Neural progenitor cell (in vitro differentiated cells): ENCODE measurements around the gene UGGT1. TPM values are rescaled to one million over a fixed set of nuclear protein-coding genes. Genes with fewer than 3 reads are reported as not detected.

Experiments used
- DNase-seq: peaks from one replicate; pipeline ENCODE4 v3.0.0-alpha.2; 2016; ENCODE audit warnings: low spot score
- H2AFZ ChIP-seq: fragments of 200-600 bp; sonication (generic); replicated peaks from 2 replicates; pipeline ENCODE4 v1.6.1; 2016; ENCODE audit warnings: antibody characterized with exemption
- H3F3A ChIP-seq: fragments of 200-600 bp; sonication (generic); 2 replicates; pipeline ENCODE4 v1.6.1; 2016; ENCODE audit warnings: antibody characterized with exemption, low read depth
- H3K27ac ChIP-seq: fragments of 200-600 bp; sonication (generic); 2 replicates; pipeline ENCODE4 v1.5.1; 2016; ENCODE audit warnings: mild to moderate bottlenecking
- H3K27me3 ChIP-seq: fragments of 200-600 bp; sonication (generic); 2 replicates; pipeline ENCODE4 v1.6.1; 2016; ENCODE audit warnings: mild to moderate bottlenecking, moderate library complexity
- H3K36me3 ChIP-seq: fragments of 200-600 bp; sonication (generic); 2 replicates; pipeline ENCODE4 v1.5.1; 2016
- H3K4me1 ChIP-seq: fragments of 200-600 bp; sonication (generic); 2 replicates; pipeline ENCODE4 v1.6.1; 2016; ENCODE audit warnings: mixed run types
- H3K4me2 ChIP-seq: fragments of 200-600 bp; sonication (generic); 2 replicates; pipeline ENCODE4 v1.6.1; 2016
- H3K4me3 ChIP-seq: fragments of 200-600 bp; sonication (generic); 2 replicates; pipeline ENCODE4 v1.5.1; 2016
- H3K79me2 ChIP-seq: fragments of 200-600 bp; sonication (generic); 2 replicates; pipeline ENCODE4 v1.6.1; 2016; ENCODE audit warnings: low read depth
- H3K9ac ChIP-seq: fragments of 200-600 bp; sonication (generic); 2 replicates; pipeline ENCODE4 v1.6.1; 2016
- H3K9me3 ChIP-seq: fragments of 200-600 bp; sonication (generic); 2 replicates; pipeline ENCODE4 v1.5.1; 2016; ENCODE audit warnings: low read depth
- H4K20me1 ChIP-seq: fragments of 200-600 bp; sonication (generic); 2 replicates; pipeline ENCODE4 v1.6.1; 2016; ENCODE audit warnings: low read depth
- H3K27ac Mint-ChIP-seq: 3 replicates; pipeline ENCODE4 v1.8.0; 2021; ENCODE audit warnings: mixed read lengths
- H3K27me3 Mint-ChIP-seq: 2 replicates; pipeline ENCODE4 v1.8.0; 2022; ENCODE audit warnings: low read depth, mild to moderate bottlenecking, inconsistent platforms, moderate library complexity, mixed read lengths; ENCODE audit not compliant: insufficient read depth
- H3K36me3 Mint-ChIP-seq: 3 replicates; pipeline ENCODE4 v1.8.0; 2021; ENCODE audit warnings: mixed read lengths
- H3K4me1 Mint-ChIP-seq: 3 replicates; pipeline ENCODE4 v1.8.0; 2021; ENCODE audit warnings: mixed read lengths
- H3K4me3 Mint-ChIP-seq: 3 replicates; pipeline ENCODE4 v1.8.0; 2021; ENCODE audit warnings: mild to moderate bottlenecking, moderate library complexity, mixed read lengths
- H3K9me3 Mint-ChIP-seq: 3 replicates; pipeline ENCODE4 v1.8.0; 2020; ENCODE audit warnings: mixed read lengths
- EZH2 ChIP-seq: fragments of 200-600 bp; sonication (generic); IDR thresholded peaks from 2 replicates; pipeline ENCODE4 v1.6.1; 2017; ENCODE audit warnings: antibody characterized with exemption, mild to moderate bottlenecking, moderate library complexity
- EZH2phosphoT487 ChIP-seq: fragments of 200-600 bp; sonication (generic); IDR thresholded peaks from 2 replicates; pipeline ENCODE4 v1.6.1; 2017; ENCODE audit warnings: antibody characterized with exemption
- total RNA-seq: library from RNA; depleted of rRNA; stranded (reverse); fragments of >200 nt; gene quantifications from 2 replicates; pipeline ENCODE4 v1.2.3, GENCODE V29; 2015; ENCODE audit warnings: low replicate concordance
- TF ChIP-seq, protein P1 (sequence below): fragments of 200-600 bp; sonication (generic); IDR thresholded peaks from 2 replicates; pipeline ENCODE4 v1.5.1; 2017; ENCODE audit warnings: antibody characterized with exemption, mild to moderate bottlenecking

Gene UGGT1
- total RNA-seq, 1 donor from 2014 or later = 56.3 TPM

DNA sequence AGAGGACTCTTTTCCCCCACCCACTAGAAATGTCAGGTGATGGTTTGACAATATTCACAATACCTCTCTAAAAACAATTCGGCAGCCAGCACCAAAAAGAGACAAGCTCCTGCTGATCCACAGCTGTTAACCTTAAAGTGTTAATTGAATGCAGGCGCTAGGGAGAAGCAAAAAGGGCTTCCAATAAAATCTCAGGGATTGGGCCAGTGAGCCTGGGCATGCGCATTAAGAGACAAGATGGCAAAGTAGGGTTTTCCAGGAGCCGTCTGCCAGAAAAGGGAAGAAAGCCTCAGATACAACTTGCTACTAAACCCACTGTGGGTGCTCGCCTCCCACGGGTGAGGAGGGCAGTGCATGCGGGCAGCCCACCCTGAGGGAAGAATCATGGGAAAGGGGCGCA lies 128.9 kb downstream of the UGGT1 start:
- no peak for DNase-seq
- TF ChIP-seq EZH2phosphoT487 = no peak
- TF ChIP-seq, protein P1, sequence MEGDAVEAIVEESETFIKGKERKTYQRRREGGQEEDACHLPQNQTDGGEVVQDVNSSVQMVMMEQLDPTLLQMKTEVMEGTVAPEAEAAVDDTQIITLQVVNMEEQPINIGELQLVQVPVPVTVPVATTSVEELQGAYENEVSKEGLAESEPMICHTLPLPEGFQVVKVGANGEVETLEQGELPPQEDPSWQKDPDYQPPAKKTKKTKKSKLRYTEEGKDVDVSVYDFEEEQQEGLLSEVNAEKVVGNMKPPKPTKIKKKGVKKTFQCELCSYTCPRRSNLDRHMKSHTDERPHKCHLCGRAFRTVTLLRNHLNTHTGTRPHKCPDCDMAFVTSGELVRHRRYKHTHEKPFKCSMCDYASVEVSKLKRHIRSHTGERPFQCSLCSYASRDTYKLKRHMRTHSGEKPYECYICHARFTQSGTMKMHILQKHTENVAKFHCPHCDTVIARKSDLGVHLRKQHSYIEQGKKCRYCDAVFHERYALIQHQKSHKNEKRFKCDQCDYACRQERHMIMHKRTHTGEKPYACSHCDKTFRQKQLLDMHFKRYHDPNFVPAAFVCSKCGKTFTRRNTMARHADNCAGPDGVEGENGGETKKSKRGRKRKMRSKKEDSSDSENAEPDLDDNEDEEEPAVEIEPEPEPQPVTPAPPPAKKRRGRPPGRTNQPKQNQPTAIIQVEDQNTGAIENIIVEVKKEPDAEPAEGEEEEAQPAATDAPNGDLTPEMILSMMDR = no peak
- TF ChIP-seq EZH2 = no peak
- Histone ChIP-seq H3F3A (no peaks in the 10 kb centered on the region), H3K4me2 (no peak overlapping the region), H3K9ac (no peak overlapping the region), H4K20me1 (no peaks in the 10 kb centered on the region), H3K27me3 (no peaks in the 10 kb centered on the region), H3K27ac (no peak overlapping the region), H3K79me2 (no peaks in the 10 kb centered on the region), H3K36me3 (no peaks in the 10 kb centered on the region), H3K9me3 (no peaks in the 10 kb centered on the region), H3K4me1 (no peaks in the 10 kb centered on the region), H3K4me3 (no peak overlapping the region), H2AFZ (no peak overlapping the region)
- Mint-ChIP-seq H3K4me1 (no peaks in the 10 kb centered on the region), H3K27ac (no peak overlapping the region), H3K36me3 (no peaks in the 10 kb centered on the region), H3K9me3 (no peaks in the 10 kb centered on the region), H3K4me3 (no peak overlapping the region), H3K27me3 (no peaks in the 10 kb centered on the region)

- no peaks in the 10 kb centered on the region for H3K4me1 Mint-ChIP-seq
- no peak overlapping the region for H3K4me3 Mint-ChIP-seq
- H2AFZ ChIP-seq = no peak overlapping the region
- H3K27me3 Mint-ChIP-seq = no peaks in the 10 kb centered on the region
- no peak for TF ChIP-seq EZH2phosphoT487
- TF ChIP-seq, protein P1 = no peak
- no peak overlapping the region for H3K27ac Mint-ChIP-seq
- no peak overlapping the region for H3K9ac ChIP-seq
- no peaks in the 10 kb centered on the region for H3F3A ChIP-seq
- H3K36me3 ChIP-seq = no peaks in the 10 kb centered on the region
- H3K9me3 Mint-ChIP-seq = peaks cover 2% of the 10 kb centered on the region
- H3K4me1 ChIP-seq = no peaks in the 10 kb centered on the region
- H3K27me3 ChIP-seq = peaks cover 21% of the 10 kb centered on the region
- no peaks in the 10 kb centered on the region for H3K79me2 ChIP-seq
- no peaks in the 10 kb centered on the region for H3K9me3 ChIP-seq
- no peak overlapping the region for H3K27ac ChIP-seq
- no peak overlapping the region for H3K4me2 ChIP-seq
- H4K20me1 ChIP-seq = no peaks in the 10 kb centered on the region
- no peak overlapping the region for H3K4me3 ChIP-seq
- no peak for DNase-seq
- H3K36me3 Mint-ChIP-seq = no peaks in the 10 kb centered on the region
Observed at GRCh38 chr2:128227862-128228261, 136.9 kb downstream of the UGGT1 start.

DNA sequence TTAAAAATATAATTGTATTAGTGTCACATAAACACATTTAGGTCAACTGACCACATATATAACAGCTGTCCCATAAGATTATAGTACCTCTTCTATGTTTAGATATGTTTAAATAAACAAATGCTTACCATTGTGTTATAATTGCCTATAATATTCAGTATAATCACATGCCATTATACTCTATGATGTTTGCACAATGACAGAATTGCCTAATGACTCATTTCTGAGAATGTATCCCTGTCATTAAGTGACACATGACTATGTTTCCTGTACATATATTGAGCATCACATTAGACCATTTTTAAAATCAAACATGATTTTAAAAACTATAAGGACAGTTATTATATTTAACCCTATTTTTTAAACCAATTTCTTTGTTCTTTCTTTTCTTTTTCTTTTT lies 137.9 kb downstream of the UGGT1 start:
- Mint-ChIP-seq H3K4me3 (no peak overlapping the region), H3K27me3 (peaks cover 2% of the 10 kb centered on the region), H3K36me3 (no peaks in the 10 kb centered on the region), H3K9me3 (peaks cover 2% of the 10 kb centered on the region), H3K4me1 (peaks cover 2% of the 10 kb centered on the region), H3K27ac (no peak overlapping the region)
- Histone ChIP-seq H3K4me2 (no peak overlapping the region), H3K79me2 (no peaks in the 10 kb centered on the region), H3K36me3 (no peaks in the 10 kb centered on the region), H3K4me1 (no peaks in the 10 kb centered on the region), H3F3A (no peaks in the 10 kb centered on the region), H3K4me3 (no peak overlapping the region), H3K27ac (no peak overlapping the region), H4K20me1 (no peaks in the 10 kb centered on the region), H3K9me3 (no peaks in the 10 kb centered on the region), H3K9ac (no peak overlapping the region), H3K27me3 (peaks cover 30% of the 10 kb centered on the region), H2AFZ (no peak overlapping the region)
- TF ChIP-seq EZH2 = no peak
- TF ChIP-seq EZH2phosphoT487 = no peak
- TF ChIP-seq, protein P1 = no peak
- DNase-seq = no peak
